Ramos (cell line): Measurements from ENCODE around the gene CFTR.

ENCODE experiments used
- in situ Hi-C: fragments of 300-500 bp; cut with MboI; formaldehyde crosslinking; loops from one replicate; pipeline ENCODE4 v1.14.3; 2022; ENCODE audit warnings: low sequenced_read_pairs; ENCODE audit not compliant: unreplicated experiment

CFTR gene

GRCh38 chr7:117631652-117632051 is 151.8 kb downstream of the CFTR start:
- in situ Hi-C loops, result no loop called here

- in situ Hi-C loops, result no loop called here
Observed at GRCh38 chr7:117637937-117638336, 158.1 kb downstream of the CFTR start.

- in situ Hi-C loops, result no loop called here
Observed at GRCh38 chr7:117639966-117640365, 160.1 kb downstream of the CFTR start.

GRCh38 chr7:117640465-117640864 is 160.6 kb downstream of the CFTR start:
- in situ Hi-C loops, result no loop called here

GRCh38 chr7:117645481-117646165 is 165.8 kb downstream of the CFTR start:
- in situ Hi-C loops, result no loop called here

GRCh38 chr7:117648203-117648866 is 168.5 kb downstream of the CFTR start:
- in situ Hi-C loops, result no loop called here

GRCh38 chr7:117652943-117653680 is 173.3 kb downstream of the CFTR start:
- in situ Hi-C loops, result no loop called here

GRCh38 chr7:117654780-117655179 is 175.0 kb downstream of the CFTR start:
- in situ Hi-C loops, result no loop called here

GRCh38 chr7:117656806-117657205 is 177.0 kb downstream of the CFTR start:
- in situ Hi-C loops, result no loop called here

GRCh38 chr7:117659531-117660011 is 179.7 kb downstream of the CFTR start:
- in situ Hi-C loops, result no loop called here

GRCh38 chr7:117661328-117661727 is 181.5 kb downstream of the CFTR start:
- in situ Hi-C loops, result no loop called here

- in situ Hi-C loops, result no loop called here
Observed at GRCh38 chr7:117664047-117664446, 184.2 kb downstream of the CFTR start.

- in situ Hi-C loops, result no loop called here
Observed at GRCh38 chr7:117665368-117665767, 185.5 kb downstream of the CFTR start.

GRCh38 chr7:117666031-117666430 is 186.2 kb downstream of the CFTR start:
- in situ Hi-C loops, result no loop called here

- in situ Hi-C loops, result no loop called here
Observed at GRCh38 chr7:117666689-117667088, 186.9 kb downstream of the CFTR start.

- in situ Hi-C loops, result no loop called here
Observed at GRCh38 chr7:117667456-117667855, 187.6 kb downstream of the CFTR start.

GRCh38 chr7:117669818-117670217 is 190.0 kb downstream of the CFTR start:
- in situ Hi-C loops, result no loop called here

GRCh38 chr7:117672453-117672852 is 192.6 kb downstream of the CFTR start:
- in situ Hi-C loops, result no loop called here

- in situ Hi-C loops, result no loop called here
Observed at GRCh38 chr7:117673367-117673766, 193.5 kb downstream of the CFTR start.

GRCh38 chr7:117673839-117674238 is 194.0 kb downstream of the CFTR start:
- in situ Hi-C loops, result no loop called here

- in situ Hi-C loops, result no loop called here
Observed at GRCh38 chr7:117674617-117675016, 194.8 kb downstream of the CFTR start.
